Measurements from ENCODE around the gene SEMA5A.

DNA sequence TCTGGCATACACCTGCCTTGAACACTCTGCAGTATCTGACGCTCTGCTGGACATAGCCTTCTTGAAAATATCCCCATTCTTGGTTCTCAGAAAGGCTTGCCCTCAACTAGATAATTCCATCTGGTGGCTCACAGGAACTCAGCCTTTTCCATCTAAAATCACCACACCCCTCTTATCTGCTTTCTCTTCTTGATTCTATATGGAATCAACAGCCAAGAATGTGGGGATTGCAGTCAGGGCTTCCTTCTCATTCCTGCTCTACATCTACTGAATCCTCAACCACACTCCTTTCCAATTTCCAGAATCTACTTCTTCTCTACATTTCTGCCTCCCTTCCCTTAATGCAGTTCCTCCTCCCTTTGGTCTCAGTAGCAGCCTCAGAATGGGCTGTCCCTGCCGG lies 170.1 kb downstream of the SEMA5A start:
- TF ChIP-seq, protein P1, sequence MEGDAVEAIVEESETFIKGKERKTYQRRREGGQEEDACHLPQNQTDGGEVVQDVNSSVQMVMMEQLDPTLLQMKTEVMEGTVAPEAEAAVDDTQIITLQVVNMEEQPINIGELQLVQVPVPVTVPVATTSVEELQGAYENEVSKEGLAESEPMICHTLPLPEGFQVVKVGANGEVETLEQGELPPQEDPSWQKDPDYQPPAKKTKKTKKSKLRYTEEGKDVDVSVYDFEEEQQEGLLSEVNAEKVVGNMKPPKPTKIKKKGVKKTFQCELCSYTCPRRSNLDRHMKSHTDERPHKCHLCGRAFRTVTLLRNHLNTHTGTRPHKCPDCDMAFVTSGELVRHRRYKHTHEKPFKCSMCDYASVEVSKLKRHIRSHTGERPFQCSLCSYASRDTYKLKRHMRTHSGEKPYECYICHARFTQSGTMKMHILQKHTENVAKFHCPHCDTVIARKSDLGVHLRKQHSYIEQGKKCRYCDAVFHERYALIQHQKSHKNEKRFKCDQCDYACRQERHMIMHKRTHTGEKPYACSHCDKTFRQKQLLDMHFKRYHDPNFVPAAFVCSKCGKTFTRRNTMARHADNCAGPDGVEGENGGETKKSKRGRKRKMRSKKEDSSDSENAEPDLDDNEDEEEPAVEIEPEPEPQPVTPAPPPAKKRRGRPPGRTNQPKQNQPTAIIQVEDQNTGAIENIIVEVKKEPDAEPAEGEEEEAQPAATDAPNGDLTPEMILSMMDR (IDR thresholded peaks at IDR 0.05; ENCODE audit: control extremely low read depth in 1 of 3, insufficient read depth in 1 of 3, low read depth in 1 of 3, low read length in 3 of 3): no peak
- TF ChIP-seq RAD21 (IDR thresholded peaks at IDR 0.05 in 1 of 2, conservative IDR thresholded peaks at IDR 0.05 in 1 of 2; ENCODE audit: low read depth in 2 of 2, low read length in 2 of 2): no peak
- TF ChIP-seq CBX5 (IDR thresholded peaks at IDR 0.05; ENCODE audit: low read depth, low read length): no peak
- TF ChIP-seq, protein P2, sequence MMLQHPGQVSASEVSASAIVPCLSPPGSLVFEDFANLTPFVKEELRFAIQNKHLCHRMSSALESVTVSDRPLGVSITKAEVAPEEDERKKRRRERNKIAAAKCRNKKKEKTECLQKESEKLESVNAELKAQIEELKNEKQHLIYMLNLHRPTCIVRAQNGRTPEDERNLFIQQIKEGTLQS (IDR thresholded peaks at IDR 0.05; ENCODE audit: insufficient read depth, low read depth, low read length): no peak
- TF ChIP-seq SIN3A (conservative IDR thresholded peaks at IDR 0.05 in 1 of 2, IDR thresholded peaks at IDR 0.05 in 1 of 2; ENCODE audit: low read depth in 1 of 2, low read length in 2 of 2): no peak
- TF ChIP-seq TAF1 (IDR thresholded peaks at IDR 0.05; ENCODE audit: low read depth, low read length): no peak
- TF ChIP-seq, protein P3, sequence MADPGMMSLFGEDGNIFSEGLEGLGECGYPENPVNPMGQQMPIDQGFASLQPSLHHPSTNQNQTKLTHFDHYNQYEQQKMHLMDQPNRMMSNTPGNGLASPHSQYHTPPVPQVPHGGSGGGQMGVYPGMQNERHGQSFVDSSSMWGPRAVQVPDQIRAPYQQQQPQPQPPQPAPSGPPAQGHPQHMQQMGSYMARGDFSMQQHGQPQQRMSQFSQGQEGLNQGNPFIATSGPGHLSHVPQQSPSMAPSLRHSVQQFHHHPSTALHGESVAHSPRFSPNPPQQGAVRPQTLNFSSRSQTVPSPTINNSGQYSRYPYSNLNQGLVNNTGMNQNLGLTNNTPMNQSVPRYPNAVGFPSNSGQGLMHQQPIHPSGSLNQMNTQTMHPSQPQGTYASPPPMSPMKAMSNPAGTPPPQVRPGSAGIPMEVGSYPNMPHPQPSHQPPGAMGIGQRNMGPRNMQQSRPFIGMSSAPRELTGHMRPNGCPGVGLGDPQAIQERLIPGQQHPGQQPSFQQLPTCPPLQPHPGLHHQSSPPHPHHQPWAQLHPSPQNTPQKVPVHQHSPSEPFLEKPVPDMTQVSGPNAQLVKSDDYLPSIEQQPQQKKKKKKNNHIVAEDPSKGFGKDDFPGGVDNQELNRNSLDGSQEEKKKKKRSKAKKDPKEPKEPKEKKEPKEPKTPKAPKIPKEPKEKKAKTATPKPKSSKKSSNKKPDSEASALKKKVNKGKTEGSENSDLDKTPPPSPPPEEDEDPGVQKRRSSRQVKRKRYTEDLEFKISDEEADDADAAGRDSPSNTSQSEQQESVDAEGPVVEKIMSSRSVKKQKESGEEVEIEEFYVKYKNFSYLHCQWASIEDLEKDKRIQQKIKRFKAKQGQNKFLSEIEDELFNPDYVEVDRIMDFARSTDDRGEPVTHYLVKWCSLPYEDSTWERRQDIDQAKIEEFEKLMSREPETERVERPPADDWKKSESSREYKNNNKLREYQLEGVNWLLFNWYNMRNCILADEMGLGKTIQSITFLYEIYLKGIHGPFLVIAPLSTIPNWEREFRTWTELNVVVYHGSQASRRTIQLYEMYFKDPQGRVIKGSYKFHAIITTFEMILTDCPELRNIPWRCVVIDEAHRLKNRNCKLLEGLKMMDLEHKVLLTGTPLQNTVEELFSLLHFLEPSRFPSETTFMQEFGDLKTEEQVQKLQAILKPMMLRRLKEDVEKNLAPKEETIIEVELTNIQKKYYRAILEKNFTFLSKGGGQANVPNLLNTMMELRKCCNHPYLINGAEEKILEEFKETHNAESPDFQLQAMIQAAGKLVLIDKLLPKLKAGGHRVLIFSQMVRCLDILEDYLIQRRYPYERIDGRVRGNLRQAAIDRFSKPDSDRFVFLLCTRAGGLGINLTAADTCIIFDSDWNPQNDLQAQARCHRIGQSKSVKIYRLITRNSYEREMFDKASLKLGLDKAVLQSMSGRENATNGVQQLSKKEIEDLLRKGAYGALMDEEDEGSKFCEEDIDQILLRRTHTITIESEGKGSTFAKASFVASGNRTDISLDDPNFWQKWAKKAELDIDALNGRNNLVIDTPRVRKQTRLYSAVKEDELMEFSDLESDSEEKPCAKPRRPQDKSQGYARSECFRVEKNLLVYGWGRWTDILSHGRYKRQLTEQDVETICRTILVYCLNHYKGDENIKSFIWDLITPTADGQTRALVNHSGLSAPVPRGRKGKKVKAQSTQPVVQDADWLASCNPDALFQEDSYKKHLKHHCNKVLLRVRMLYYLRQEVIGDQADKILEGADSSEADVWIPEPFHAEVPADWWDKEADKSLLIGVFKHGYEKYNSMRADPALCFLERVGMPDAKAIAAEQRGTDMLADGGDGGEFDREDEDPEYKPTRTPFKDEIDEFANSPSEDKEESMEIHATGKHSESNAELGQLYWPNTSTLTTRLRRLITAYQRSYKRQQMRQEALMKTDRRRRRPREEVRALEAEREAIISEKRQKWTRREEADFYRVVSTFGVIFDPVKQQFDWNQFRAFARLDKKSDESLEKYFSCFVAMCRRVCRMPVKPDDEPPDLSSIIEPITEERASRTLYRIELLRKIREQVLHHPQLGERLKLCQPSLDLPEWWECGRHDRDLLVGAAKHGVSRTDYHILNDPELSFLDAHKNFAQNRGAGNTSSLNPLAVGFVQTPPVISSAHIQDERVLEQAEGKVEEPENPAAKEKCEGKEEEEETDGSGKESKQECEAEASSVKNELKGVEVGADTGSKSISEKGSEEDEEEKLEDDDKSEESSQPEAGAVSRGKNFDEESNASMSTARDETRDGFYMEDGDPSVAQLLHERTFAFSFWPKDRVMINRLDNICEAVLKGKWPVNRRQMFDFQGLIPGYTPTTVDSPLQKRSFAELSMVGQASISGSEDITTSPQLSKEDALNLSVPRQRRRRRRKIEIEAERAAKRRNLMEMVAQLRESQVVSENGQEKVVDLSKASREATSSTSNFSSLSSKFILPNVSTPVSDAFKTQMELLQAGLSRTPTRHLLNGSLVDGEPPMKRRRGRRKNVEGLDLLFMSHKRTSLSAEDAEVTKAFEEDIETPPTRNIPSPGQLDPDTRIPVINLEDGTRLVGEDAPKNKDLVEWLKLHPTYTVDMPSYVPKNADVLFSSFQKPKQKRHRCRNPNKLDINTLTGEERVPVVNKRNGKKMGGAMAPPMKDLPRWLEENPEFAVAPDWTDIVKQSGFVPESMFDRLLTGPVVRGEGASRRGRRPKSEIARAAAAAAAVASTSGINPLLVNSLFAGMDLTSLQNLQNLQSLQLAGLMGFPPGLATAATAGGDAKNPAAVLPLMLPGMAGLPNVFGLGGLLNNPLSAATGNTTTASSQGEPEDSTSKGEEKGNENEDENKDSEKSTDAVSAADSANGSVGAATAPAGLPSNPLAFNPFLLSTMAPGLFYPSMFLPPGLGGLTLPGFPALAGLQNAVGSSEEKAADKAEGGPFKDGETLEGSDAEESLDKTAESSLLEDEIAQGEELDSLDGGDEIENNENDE (IDR thresholded peaks at IDR 0.05; ENCODE audit: insufficient replicate concordance, low read length): no peak
- TF ChIP-seq, protein P4, sequence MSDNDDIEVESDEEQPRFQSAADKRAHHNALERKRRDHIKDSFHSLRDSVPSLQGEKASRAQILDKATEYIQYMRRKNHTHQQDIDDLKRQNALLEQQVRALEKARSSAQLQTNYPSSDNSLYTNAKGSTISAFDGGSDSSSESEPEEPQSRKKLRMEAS (IDR thresholded peaks at IDR 0.05): no peak

Data from H1 (cell line).